ENCODE measurements around the gene BORA.

DNA sequence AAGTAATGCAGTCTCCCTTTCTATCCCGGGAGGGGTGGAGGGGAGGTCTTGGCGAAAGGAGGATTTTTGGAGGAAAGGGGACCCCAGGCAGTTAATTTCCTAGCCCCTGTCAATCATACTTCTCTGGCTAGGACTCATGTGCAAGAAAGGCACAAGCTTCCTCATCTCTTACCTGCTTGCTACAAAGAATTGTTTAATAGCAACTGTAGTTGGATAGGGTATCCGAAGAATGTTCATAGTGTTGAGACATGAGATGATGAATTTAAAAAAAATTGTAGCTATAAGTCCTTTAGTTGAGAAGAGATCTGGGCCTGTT lies 525 bp downstream of the BORA start:
- TF ChIP-seq POLR2A (IDR thresholded peaks at IDR 0.05) (no peak), EP300 (IDR thresholded peaks at IDR 0.05) (no peak)
- TF ChIP-seq, protein P1, sequence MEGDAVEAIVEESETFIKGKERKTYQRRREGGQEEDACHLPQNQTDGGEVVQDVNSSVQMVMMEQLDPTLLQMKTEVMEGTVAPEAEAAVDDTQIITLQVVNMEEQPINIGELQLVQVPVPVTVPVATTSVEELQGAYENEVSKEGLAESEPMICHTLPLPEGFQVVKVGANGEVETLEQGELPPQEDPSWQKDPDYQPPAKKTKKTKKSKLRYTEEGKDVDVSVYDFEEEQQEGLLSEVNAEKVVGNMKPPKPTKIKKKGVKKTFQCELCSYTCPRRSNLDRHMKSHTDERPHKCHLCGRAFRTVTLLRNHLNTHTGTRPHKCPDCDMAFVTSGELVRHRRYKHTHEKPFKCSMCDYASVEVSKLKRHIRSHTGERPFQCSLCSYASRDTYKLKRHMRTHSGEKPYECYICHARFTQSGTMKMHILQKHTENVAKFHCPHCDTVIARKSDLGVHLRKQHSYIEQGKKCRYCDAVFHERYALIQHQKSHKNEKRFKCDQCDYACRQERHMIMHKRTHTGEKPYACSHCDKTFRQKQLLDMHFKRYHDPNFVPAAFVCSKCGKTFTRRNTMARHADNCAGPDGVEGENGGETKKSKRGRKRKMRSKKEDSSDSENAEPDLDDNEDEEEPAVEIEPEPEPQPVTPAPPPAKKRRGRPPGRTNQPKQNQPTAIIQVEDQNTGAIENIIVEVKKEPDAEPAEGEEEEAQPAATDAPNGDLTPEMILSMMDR (IDR thresholded peaks at IDR 0.05): no peak

Data from ovary (tissue), 3 donors.